22Rv1 (cell line): ENCODE data around the gene IGSF21.
A peak's percentile ranks its signal among the peaks of the same experiment; 100 is the strongest.

Source experiments
- H3K27ac ChIP-seq: fragments of 450-650 bp; 2 replicates; pipeline ENCODE4 v1.5.1; 2017
- CTCF ChIP-seq: fragments of 450-650 bp; IDR thresholded peaks from 2 replicates; pipeline ENCODE4 v1.5.1; 2017; ENCODE audit warnings: mild to moderate bottlenecking
- ZFX ChIP-seq: fragments of 450-650 bp; IDR thresholded peaks from 2 replicates; pipeline ENCODE4 v1.6.1; 2017; ENCODE audit warnings: antibody characterized with exemption, borderline replicate concordance

The IGSF21 gene

GRCh38 chr1:18373151-18373550, 265.6 kb downstream of the IGSF21 start:
- no peak overlapping the region for H3K27ac ChIP-seq
- no peak for TF ChIP-seq ZFX
- TF ChIP-seq CTCF = no peak

- TF ChIP-seq ZFX (no peak), CTCF (peak; percentile 83)
Measured at GRCh38 chr1:18373882-18374493, 266.4 kb downstream of the IGSF21 start.

GRCh38 chr1:18376661-18377060, 269.1 kb downstream of the IGSF21 start:
- TF ChIP-seq CTCF (no peak), ZFX (no peak)

More at GRCh38 chr1:18373882-18374493, 266.4 kb downstream of the IGSF21 start:
- H3K27ac ChIP-seq = no peak overlapping the region

GRCh38 chr1:18380288-18380687, 272.7 kb downstream of the IGSF21 start:
- TF ChIP-seq ZFX (no peak), CTCF (no peak)
- no peak overlapping the region for H3K27ac ChIP-seq

More at GRCh38 chr1:18376661-18377060, 269.1 kb downstream of the IGSF21 start:
- no peak overlapping the region for H3K27ac ChIP-seq

GRCh38 chr1:18384059-18384458, 276.5 kb downstream of the IGSF21 start:
- TF ChIP-seq CTCF (no peak), ZFX (no peak)
- no peak overlapping the region for H3K27ac ChIP-seq

GRCh38 chr1:18384471-18384870, 276.9 kb downstream of the IGSF21 start:
- H3K27ac ChIP-seq = no peak overlapping the region
- no peak for TF ChIP-seq ZFX
- TF ChIP-seq CTCF = no peak

GRCh38 chr1:18385239-18385790, 277.7 kb downstream of the IGSF21 start:
- TF ChIP-seq ZFX (no peak), CTCF (no peak)
- no peak overlapping the region for H3K27ac ChIP-seq
